Upper lobe of left lung (tissue), 6 donors: ENCODE results near the gene CNNM4. TPM values are rescaled to one million over a fixed set of nuclear protein-coding genes. Genes with fewer than 3 reads are reported as not detected.

Experiments used
- ATAC-seq, 2 donors: fragments of 200-7000 bp; cut with Tn5 transposase; one replicate each; pipeline ENCODE4 v1.9.1; 2022; ENCODE audit warnings: mild to moderate bottlenecking in 2 of 2, moderate library complexity in 2 of 2; ENCODE audit not compliant: low FRiP score in 2 of 2
- DNase-seq, 2 donors: peaks; one replicate each; pipeline ENCODE4 v3.0.0-alpha.2; 2019 to 2020
- H3K27ac ChIP-seq, 4 donors: fragments of 200-600 bp; sonication (generic); one replicate each; pipeline ENCODE4 v1.5.1; 2016 to 2019
- H3K27me3 ChIP-seq, 4 donors: fragments of 200-600 bp; sonication (generic); one replicate each; pipeline ENCODE4 v1.5.1; 2017 to 2019
- H3K36me3 ChIP-seq, 4 donors: fragments of 200-600 bp; sonication (generic); one replicate each; pipeline ENCODE4 v1.5.1; 2016 to 2019
- H3K4me1 ChIP-seq, 4 donors: fragments of 200-600 bp; sonication (generic); one replicate each; pipeline ENCODE4 v1.5.1; 2018 to 2019
- H3K4me3 ChIP-seq, 4 donors: fragments of 200-600 bp; sonication (generic); one replicate each; pipeline ENCODE4 v1.5.1; 2017 to 2019; ENCODE audit warnings: mild to moderate bottlenecking in 2 of 4, moderate library complexity in 1 of 4
- H3K9me3 ChIP-seq, 4 donors: fragments of 200-600 bp; sonication (generic); one replicate each; pipeline ENCODE4 v1.5.1; 2018 to 2019
- EP300 ChIP-seq, 4 donors: sonication (generic); formaldehyde crosslinking; IDR thresholded peaks; one replicate each; pipeline ENCODE4 v1.5.1; 2017; ENCODE audit warnings: antibody characterized with exemption in 4 of 4, control low read depth in 2 of 4
- POLR2A ChIP-seq, 4 donors: fragments of 450-650 bp; IDR thresholded peaks; one replicate each; pipeline ENCODE4 v1.5.1; 2016 to 2017; ENCODE audit warnings: antibody characterized with exemption in 4 of 4, mild to moderate bottlenecking in 2 of 4
- POLR2AphosphoS5 ChIP-seq, 2 donors: sonication (generic); formaldehyde crosslinking; IDR thresholded peaks; one replicate each; pipeline ENCODE4 v1.5.1; 2017; ENCODE audit warnings: antibody characterized with exemption in 2 of 2
- WGBS, 2 donors: methylation state at CpG; one replicate each; pipeline ENCODE4 v1.1.5; 2017 to 2018; 5-methylcytosine and 5-hydroxymethylcytosine counted together
- total RNA-seq, 6 donors: library from RNA; depleted of rRNA in 4 of 6; stranded (reverse); fragments of >200 nt in 4 of 6; gene quantifications; one replicate each; pipeline versions ENCODE4 v1.1.0 to v1.2.1, GENCODE V29; 2016 to 2021
- TF ChIP-seq, protein P1 (sequence below), 6 experiments: fragments of 450-650 bp in 4 of 6; fragments of 200-600 bp in 2 of 6; sonication (generic) in 2 of 6; IDR thresholded peaks; one replicate each; pipeline ENCODE4 v1.5.1; 2016 to 2019; ENCODE audit warnings: antibody characterized with exemption in 6 of 6
- donor health status: DM: no; HTN: no; CAD: no; lungs with moderate emphysema.
- donor health status: DM: no; HTN: yes; CAD: no; lungs with severe emphysema.

The CNNM4 gene
- total RNA-seq, 6 donors from 2014 or later, result 12.8 to 26.9 (median 22.1) TPM

DNA sequence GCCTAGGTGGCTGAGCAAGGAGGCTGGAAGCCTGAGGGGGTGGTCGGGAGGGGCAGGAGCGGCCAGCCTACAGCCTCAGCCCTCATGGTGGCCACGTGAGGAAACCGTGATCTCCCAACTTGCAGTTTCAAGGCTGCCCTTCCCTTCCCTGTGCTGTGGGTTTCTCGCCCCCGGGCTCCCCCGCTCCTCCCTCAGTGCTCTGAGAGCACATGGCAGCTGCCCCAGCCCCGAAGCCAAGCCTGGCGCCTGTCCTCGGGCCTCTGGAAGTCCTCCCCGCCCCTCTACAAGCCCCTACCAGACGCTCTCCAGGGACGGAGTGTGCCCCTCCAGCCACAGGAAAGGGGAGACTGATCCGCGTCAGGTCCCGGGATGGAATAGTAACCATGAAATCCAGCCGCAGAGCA lies 83.7 kb downstream of the CNNM4 start:
- H3K27ac ChIP-seq, result no peak overlapping the region
- ATAC-seq, result no peak
- DNase-seq, result no peak
- H3K27me3 ChIP-seq, result no peaks in the 10 kb centered on the region
- 98% methylated on average over 8 of the region's 17 CpGs; no CpG with 5 or more reads in 1 of the 2 donors for WGBS, 2 donors
- H3K9me3 ChIP-seq, result no peaks in the 10 kb centered on the region
- no peak overlapping the region for H3K4me3 ChIP-seq
- H3K4me1 ChIP-seq, result peaks cover 4 to 7% (median 6%) of the 10 kb centered on the region in 4 donors
- TF ChIP-seq POLR2AphosphoS5 (IDR thresholded peaks at IDR 0.05) (no peak), POLR2A (IDR thresholded peaks at IDR 0.05) (no peak), EP300 (IDR thresholded peaks at IDR 0.05) (no peak)
- TF ChIP-seq, protein P1, sequence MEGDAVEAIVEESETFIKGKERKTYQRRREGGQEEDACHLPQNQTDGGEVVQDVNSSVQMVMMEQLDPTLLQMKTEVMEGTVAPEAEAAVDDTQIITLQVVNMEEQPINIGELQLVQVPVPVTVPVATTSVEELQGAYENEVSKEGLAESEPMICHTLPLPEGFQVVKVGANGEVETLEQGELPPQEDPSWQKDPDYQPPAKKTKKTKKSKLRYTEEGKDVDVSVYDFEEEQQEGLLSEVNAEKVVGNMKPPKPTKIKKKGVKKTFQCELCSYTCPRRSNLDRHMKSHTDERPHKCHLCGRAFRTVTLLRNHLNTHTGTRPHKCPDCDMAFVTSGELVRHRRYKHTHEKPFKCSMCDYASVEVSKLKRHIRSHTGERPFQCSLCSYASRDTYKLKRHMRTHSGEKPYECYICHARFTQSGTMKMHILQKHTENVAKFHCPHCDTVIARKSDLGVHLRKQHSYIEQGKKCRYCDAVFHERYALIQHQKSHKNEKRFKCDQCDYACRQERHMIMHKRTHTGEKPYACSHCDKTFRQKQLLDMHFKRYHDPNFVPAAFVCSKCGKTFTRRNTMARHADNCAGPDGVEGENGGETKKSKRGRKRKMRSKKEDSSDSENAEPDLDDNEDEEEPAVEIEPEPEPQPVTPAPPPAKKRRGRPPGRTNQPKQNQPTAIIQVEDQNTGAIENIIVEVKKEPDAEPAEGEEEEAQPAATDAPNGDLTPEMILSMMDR (IDR thresholded peaks at IDR 0.05), result no peak
- H3K36me3 ChIP-seq, result peaks cover 3 to 34% (median 15%) of the 10 kb centered on the region in 4 donors

DNA sequence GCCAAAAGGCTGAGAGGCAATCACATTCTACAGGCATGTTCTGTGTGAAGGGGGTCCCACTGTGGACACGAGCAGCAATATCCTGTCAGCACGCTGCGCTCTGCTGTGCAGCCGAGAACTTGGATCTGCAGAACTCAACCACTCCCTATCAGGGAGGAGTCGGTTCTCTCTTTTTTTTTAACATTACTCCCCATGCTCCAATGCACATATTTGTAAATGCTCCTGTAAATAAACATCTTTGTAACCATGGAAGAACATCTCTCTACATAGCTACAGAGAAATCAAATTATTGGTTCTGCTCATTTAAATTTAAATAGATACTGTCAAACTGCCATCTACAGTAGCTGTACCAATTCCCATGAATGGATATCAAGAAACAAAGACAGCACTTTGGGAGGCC lies 86.1 kb downstream of the CNNM4 start:
- no peaks in the 10 kb centered on the region for H3K4me1 ChIP-seq
- no peak for ATAC-seq

DNA sequence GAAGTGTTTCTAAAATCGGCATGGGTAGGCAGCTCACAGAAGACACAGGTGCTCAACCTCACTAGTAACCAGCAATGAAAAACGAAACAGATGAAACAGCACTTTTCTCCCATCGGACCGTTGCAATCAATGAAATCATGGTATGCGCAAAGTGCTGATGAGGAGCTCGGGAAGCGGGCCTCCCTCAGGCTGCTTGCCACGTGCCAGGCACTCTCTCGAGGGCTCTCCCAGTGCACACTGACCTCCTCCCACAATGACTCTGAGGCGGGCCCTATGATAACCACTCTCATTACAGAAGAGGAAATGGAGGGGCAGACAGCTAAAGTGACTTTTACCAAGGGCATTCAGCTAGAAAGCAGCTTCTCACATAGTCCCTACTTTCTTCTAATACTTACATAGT lies 86.9 kb downstream of the CNNM4 start:
- Histone ChIP-seq H3K9me3 (no peaks in the 10 kb centered on the region), H3K4me3 (no peak overlapping the region), H3K36me3 (peaks cover 7 to 63% (median 40%) of the 10 kb centered on the region in 4 donors), H3K27me3 (no peaks in the 10 kb centered on the region), H3K27ac (no peak overlapping the region), H3K4me1 (no peaks in the 10 kb centered on the region)
- WGBS, 2 donors, result 81 to 88% methylated on average over 10 of the region's 10 CpGs
- ATAC-seq, result no peak
- DNase-seq, result no peak
- TF ChIP-seq POLR2A (IDR thresholded peaks at IDR 0.05), result no peak
- no peak for TF ChIP-seq EP300 (IDR thresholded peaks at IDR 0.05)
- TF ChIP-seq, protein P1 (IDR thresholded peaks at IDR 0.05), result no peak
- no peak for TF ChIP-seq POLR2AphosphoS5 (IDR thresholded peaks at IDR 0.05)

More for the DNA sequence above, 86.1 kb downstream of the CNNM4 start:
- WGBS, 2 donors, result 94 to 98% methylated on average over 5 of the region's 5 CpGs
- H3K4me3 ChIP-seq, result no peak overlapping the region
- DNase-seq, result no peak
- H3K36me3 ChIP-seq, result peaks cover 7 to 58% (median 36%) of the 10 kb centered on the region in 4 donors
- TF ChIP-seq POLR2A (IDR thresholded peaks at IDR 0.05) (no peak), EP300 (IDR thresholded peaks at IDR 0.05) (no peak), POLR2AphosphoS5 (IDR thresholded peaks at IDR 0.05) (no peak)
- TF ChIP-seq, protein P1 (IDR thresholded peaks at IDR 0.05), result no peak
- H3K27ac ChIP-seq, result no peak overlapping the region
- H3K9me3 ChIP-seq, result no peaks in the 10 kb centered on the region
- no peaks in the 10 kb centered on the region for H3K27me3 ChIP-seq

DNA sequence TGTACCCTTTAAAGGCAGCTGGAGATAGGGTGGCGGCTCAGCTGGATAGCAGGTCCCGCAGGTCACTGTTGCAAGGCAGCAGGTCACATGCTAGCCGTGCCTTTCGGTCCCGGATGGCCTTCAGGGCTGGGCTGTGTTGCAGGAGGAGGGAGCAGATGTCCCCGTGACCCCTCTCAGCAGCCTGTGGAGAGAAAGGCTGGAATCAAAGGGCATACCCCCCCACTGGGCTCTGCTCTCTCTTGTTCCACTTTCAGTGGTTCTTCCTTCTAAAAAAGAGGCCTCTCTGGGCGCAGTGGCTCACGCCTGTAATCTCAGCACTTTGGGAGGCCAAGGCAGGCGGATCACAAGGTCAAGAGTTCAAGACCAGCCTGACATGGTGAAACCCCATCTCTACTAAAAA lies 87.6 kb downstream of the CNNM4 start:
- no peak for TF ChIP-seq EP300 (IDR thresholded peaks at IDR 0.05)
- no peak for TF ChIP-seq POLR2A (IDR thresholded peaks at IDR 0.05)
- TF ChIP-seq, protein P1 (IDR thresholded peaks at IDR 0.05), result no peak
- TF ChIP-seq POLR2AphosphoS5 (IDR thresholded peaks at IDR 0.05), result no peak
- no peaks in the 10 kb centered on the region for H3K9me3 ChIP-seq
- H3K27me3 ChIP-seq, result no peaks in the 10 kb centered on the region
- DNase-seq (no peak), ATAC-seq (no peak)
- H3K36me3 ChIP-seq, result peaks cover 7 to 70% (median 45%) of the 10 kb centered on the region in 4 donors
- WGBS, 2 donors, result 84 to 92% methylated on average over 6 to 9 of the region's 9 CpGs
- no peaks in the 10 kb centered on the region for H3K4me1 ChIP-seq
- no peak overlapping the region for H3K4me3 ChIP-seq
- H3K27ac ChIP-seq, result no peak overlapping the region

DNA sequence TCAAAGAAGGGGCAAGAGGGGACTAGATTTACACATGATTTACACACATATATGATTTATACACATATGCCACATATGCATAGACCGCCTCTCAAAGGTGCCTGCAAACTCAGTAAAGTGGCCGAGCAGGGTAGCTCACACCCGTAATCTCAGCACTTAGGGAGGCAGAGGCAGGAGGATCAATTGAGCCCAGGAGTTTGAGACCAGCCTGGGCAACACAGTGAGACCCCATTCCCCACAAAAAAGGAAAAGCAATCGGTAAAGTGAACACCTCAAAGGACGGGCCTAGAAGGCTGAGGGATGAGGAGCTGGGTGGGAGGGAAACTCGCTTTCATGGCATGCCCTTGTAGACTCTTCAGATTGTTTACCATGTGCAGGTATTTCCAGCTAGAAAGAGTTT lies 92.0 kb downstream of the CNNM4 start:
- peaks cover 7 to 59% (median 47%) of the 10 kb centered on the region in 4 donors for H3K36me3 ChIP-seq
- WGBS, 2 donors, result 89 to 91% methylated on average over 6 of the region's 6 CpGs
- peaks cover 7 to 13% (median 9%) of the 10 kb centered on the region in 4 donors for H3K4me1 ChIP-seq
- DNase-seq, result no peak
- ATAC-seq, result no peak
- no peak overlapping the region for H3K27ac ChIP-seq
- no peak for TF ChIP-seq POLR2AphosphoS5 (IDR thresholded peaks at IDR 0.05)
- TF ChIP-seq, protein P1 (IDR thresholded peaks at IDR 0.05), result no peak
- no peak for TF ChIP-seq POLR2A (IDR thresholded peaks at IDR 0.05)
- no peak for TF ChIP-seq EP300 (IDR thresholded peaks at IDR 0.05)
- H3K4me3 ChIP-seq, result no peak overlapping the region
- H3K27me3 ChIP-seq, result no peaks in the 10 kb centered on the region
- no peaks in the 10 kb centered on the region for H3K9me3 ChIP-seq
